Panc1 (cell line): Measurements from ENCODE around the gene ITGB1. TPM values are rescaled to one million over a fixed set of nuclear protein-coding genes. Genes with fewer than 3 reads are reported as not detected.

Experiments used
- ATAC-seq: fragments of 200-7000 bp; cut with Tn5 transposase; 2 replicates; pipeline ENCODE4 v1.9.1; 2020; ENCODE audit warnings: mild to moderate bottlenecking, moderate library complexity
- BruUV-seq: library from RNA; stranded (reverse); fragments of 400-500 nt; replicated peaks from 2 replicates; lab custom pipeline; 2021; lab: Mats Ljungman, UMichigan
- CTCF ChIA-PET: fragments of 300-600 bp; sonication (Branson Sonifier 250); formaldehyde crosslinking; loops from one replicate; lab custom pipeline; 2022; ENCODE audit warnings: antibody characterized with exemption; lab: Charles Lee
- POLR2A ChIA-PET: fragments of 300-600 bp; sonication (Branson Sonifier 250); formaldehyde crosslinking; loops from one replicate; lab custom pipeline; 2022; ENCODE audit warnings: antibody characterized with exemption; lab: Charles Lee
- DNase-seq: peaks from one replicate; pipeline ENCODE4 v3.0.0-alpha.2; 2010; ENCODE audit warnings: low read depth, low spot score
- H3K27ac ChIP-seq: 2 replicates; pipeline ENCODE4 v1.5.1; 2011; ENCODE audit warnings: mild to moderate bottlenecking, low read length, inconsistent platforms
- H3K27me3 ChIP-seq: fragments of 200-500 bp; sonication (Bioruptor generic); 2 replicates; pipeline ENCODE4 v1.6.0; 2014; ENCODE audit warnings: low read length, inconsistent platforms; ENCODE audit not compliant: control insufficient read depth, insufficient read depth
- H3K36me3 ChIP-seq: fragments of 200-500 bp; sonication (Bioruptor generic); 2 replicates; pipeline ENCODE4 v1.5.1; 2014; ENCODE audit warnings: inconsistent platforms, mild to moderate bottlenecking, low read length, moderate library complexity; ENCODE audit not compliant: control insufficient read depth, insufficient read depth
- H3K4me1 ChIP-seq: 2 replicates; pipeline ENCODE4 v1.5.1; 2011; ENCODE audit warnings: inconsistent platforms, mild to moderate bottlenecking, low read length, moderate library complexity; ENCODE audit not compliant: control insufficient read depth, insufficient read depth
- H3K4me3 ChIP-seq, 2 experiments: 2 replicates each; pipeline ENCODE4 v1.5.1; 2011 to 2012; ENCODE audit warnings: low read depth in 2 of 2, low read length in 2 of 2, mild to moderate bottlenecking in 2 of 2, inconsistent platforms in 1 of 2, moderate library complexity in 1 of 2
- H3K9me3 ChIP-seq: fragments of 200-500 bp; sonication (Bioruptor generic); 2 replicates; pipeline ENCODE4 v1.5.1; 2014; ENCODE audit warnings: low read depth, mild to moderate bottlenecking, inconsistent platforms, low read length, moderate library complexity; ENCODE audit not compliant: control insufficient read depth, insufficient read depth
- CTCF ChIP-seq: fragments of 450-650 bp; IDR thresholded peaks from 2 replicates; pipeline ENCODE4 v1.5.1; 2017; ENCODE audit warnings: mild to moderate bottlenecking
- POLR2AphosphoS5 ChIP-seq: IDR thresholded peaks from 2 replicates; pipeline ENCODE4 v1.6.1; 2012; ENCODE audit warnings: mild to moderate bottlenecking, low read depth, low read length, moderate library complexity
- REST ChIP-seq, 2 experiments: IDR thresholded peaks; 2 replicates each; pipeline ENCODE4 v1.6.1; 2011 to 2012; ENCODE audit warnings: low read depth in 2 of 2, control low read depth in 1 of 2, low read length in 1 of 2, mild to moderate bottlenecking in 1 of 2, moderate library complexity in 1 of 2; ENCODE audit not compliant: insufficient read depth in 1 of 2
- SIN3A ChIP-seq: IDR thresholded peaks from 2 replicates; pipeline ENCODE4 v1.6.1; 2012; ENCODE audit warnings: low read depth, mild to moderate bottlenecking, low read length, moderate library complexity, borderline replicate concordance; ENCODE audit not compliant: insufficient read depth
- TCF7L2 ChIP-seq: IDR thresholded peaks from 2 replicates; pipeline ENCODE4 v1.6.1; 2011; ENCODE audit warnings: mild to moderate bottlenecking, low read depth, low read length, inconsistent platforms
- in situ Hi-C: cut with HindIII; loops from 2 replicates; pipeline ENCODE4 v1.10.0; 2016; ENCODE audit warnings: low sequenced_read_pairs, low pct_unique_long_range_greater_than_20kb
- intact Hi-C: fragments of 100-400 bp; cut with micrococcal nuclease; formaldehyde crosslinking; loops from one replicate; pipeline ENCODE4 v1.10.0; 2022; ENCODE audit not compliant: unreplicated experiment
- total RNA-seq: library from RNA; stranded (reverse); gene quantifications from one replicate; pipeline ENCODE4 v1.2.1, GENCODE V29; 2021; ENCODE audit not compliant: unreplicated experiment

The ITGB1 gene
- total RNA-seq, 1 experiment from 2014 or later, result 803 TPM

- H3K27ac ChIP-seq, result peak overlapping the region; percentile 100
- ChIA-PET CTCF (no interaction called here), POLR2A (no interaction called here)
- no peaks in the 10 kb centered on the region; the same call in 1 of the 2 replicates for H3K9me3 ChIP-seq
- no peak for DNase-seq
- in situ Hi-C loops, result no loop called here
- H3K36me3 ChIP-seq, result no peaks in the 10 kb centered on the region
- H3K4me1 ChIP-seq, result peaks cover 9% of the 10 kb centered on the region
- no peak overlapping the region for H3K4me3 ChIP-seq
- intact Hi-C loops, result no loop called here
- H3K27me3 ChIP-seq, result no peaks in the 10 kb centered on the region
- BruUV-seq, result no TSS peak
- no peak for TF ChIP-seq POLR2AphosphoS5
- TF ChIP-seq SIN3A, result no peak
- TF ChIP-seq TCF7L2, result no peak
- no peak for TF ChIP-seq REST (IDR thresholded peaks at IDR 0.05; ENCODE audit: insufficient read depth in 1 of 2, low read depth in 2 of 2, low read length in 1 of 2)
- no peak for ATAC-seq
Observed at GRCh38 chr10:32990811-32991210, 32.8 kb upstream of the ITGB1 start.

- DNase-seq, result no peak
- Histone ChIP-seq H3K27ac (peak overlapping the region; percentile 100), H3K9me3 (no peaks in the 10 kb centered on the region), H3K36me3 (no peaks in the 10 kb centered on the region), H3K4me1 (peaks cover 29% of the 10 kb centered on the region), H3K27me3 (no peaks in the 10 kb centered on the region), H3K4me3 (no peak overlapping the region)
- ChIA-PET CTCF (interaction anchor here (0.5 to 0.6 kb wide), 2 partner anchors 164 to 1423 kb away, joined by 4 to 7 read pairs; no protein-coding TSS in a partner anchor), POLR2A (no interaction called here)
- TF ChIP-seq CTCF, result no peak
- no peak for TF ChIP-seq POLR2AphosphoS5
- TF ChIP-seq SIN3A, result no peak
- TF ChIP-seq REST (IDR thresholded peaks at IDR 0.05; ENCODE audit: insufficient read depth in 1 of 2, low read depth in 2 of 2, low read length in 1 of 2), result no peak
- no peak for TF ChIP-seq TCF7L2
- ATAC-seq, result no peak
- in situ Hi-C loops (no loop called here), intact Hi-C loops (no loop called here)
- BruUV-seq, result no TSS peak
Observed at GRCh38 chr10:32988604-32989003, 30.6 kb upstream of the ITGB1 start.
